K562 (cell line): Measurements from ENCODE around the gene MAPRE2. TPM values are rescaled to one million over a fixed set of nuclear protein-coding genes. Genes with fewer than 3 reads are reported as not detected.
A peak's percentile ranks its signal among the peaks of the same experiment; 100 is the strongest.

Experiments used
- ATAC-seq: fragments of 200-7000 bp; cut with Tn5 transposase; 3 replicates; pipeline ENCODE4 v1.9.1; 2020; ENCODE audit warnings: moderate library complexity
- BruUV-seq: library from RNA; stranded (reverse); fragments of 400-500 nt; replicated peaks from 2 replicates; lab custom pipeline; 2021; lab: Mats Ljungman, UMichigan
- CTCF ChIA-PET: fragments of 300-600 bp; formaldehyde crosslinking; extraction: SDS; loops from one replicate; lab custom pipeline; 2021; ENCODE audit warnings: low intra/inter-chr PET ratio; lab: Yijun Ruan, JAX
- POLR2A ChIA-PET: fragments of 300-600, 350-650 bp; sonication (Branson Sonifier 250); formaldehyde crosslinking; extraction: SDS; loops from one replicate; lab custom pipeline; 2021; ENCODE audit warnings: antibody characterized with exemption, inconsistent platforms; lab: Yijun Ruan, JAX
- DNase-seq, 4 experiments: peaks; one replicate each; pipeline versions ENCODE4 v3.0.0 to v3.0.0-alpha.2; 2011 to 2018; ENCODE audit warnings: low spot score in 3 of 4, mixed read lengths in 3 of 4; ENCODE audit errors: extremely low read depth in 1 of 4
- FAIRE-seq: peaks from 2 replicates; lab custom pipeline; 2011; peaks lifted over from hg19 to GRCh38; lab: Jason Lieb, UNC
- H2AFZ ChIP-seq: 2 replicates; pipeline ENCODE4 v1.6.0; 2011; ENCODE audit warnings: low read depth, low read length, control low read depth, inconsistent platforms
- H3K27ac ChIP-seq: fragments of 200-600 bp; 3 replicates; pipeline ENCODE4 v1.8.0; 2011; ENCODE audit warnings: low read depth, mild to moderate bottlenecking, control low read depth, inconsistent platforms, low read length, moderate library complexity, mixed read lengths; ENCODE audit errors: extremely low read depth
- H3K27me3 ChIP-seq, 2 experiments: fragments of 300-600 bp in 1 of 2; 2 replicates in 1 of 2; 3 replicates in 1 of 2; pipeline versions ENCODE4 v1.6.0 to v1.8.0; 2011; ENCODE audit warnings: inconsistent platforms in 2 of 2, low read length in 2 of 2, mild to moderate bottlenecking in 1 of 2, mixed read lengths in 1 of 2, moderate library complexity in 1 of 2; ENCODE audit not compliant: control insufficient read depth in 2 of 2, insufficient read depth in 2 of 2
- H3K36me3 ChIP-seq: fragments of 300-600 bp; 3 replicates; pipeline ENCODE4 v1.8.0; 2011; ENCODE audit warnings: mild to moderate bottlenecking, low read length, inconsistent platforms; ENCODE audit not compliant: control insufficient read depth, insufficient read depth
- H3K4me1 ChIP-seq, 2 experiments: fragments of 200-600 bp in 1 of 2; replicated peaks in 1 of 2; 2 replicates in 1 of 2; 3 replicates in 1 of 2; pipeline versions ENCODE4 v1.5.1 to v1.8.0; 2011; ENCODE audit warnings: inconsistent platforms in 2 of 2, low read length in 2 of 2, mild to moderate bottlenecking in 1 of 2, mixed read lengths in 1 of 2, moderate library complexity in 1 of 2; ENCODE audit not compliant: control insufficient read depth in 2 of 2, insufficient read depth in 2 of 2
- H3K4me2 ChIP-seq: 2 replicates; pipeline ENCODE4 v1.6.1; 2011; ENCODE audit warnings: low read length, control low read depth, inconsistent platforms, mixed read lengths; ENCODE audit not compliant: insufficient read depth
- H3K4me3 ChIP-seq: fragments of 200-600 bp; sonication (generic), shearing (Covaris generic); 2 replicates; pipeline ENCODE4 v1.5.1; 2016; ENCODE audit warnings: control low read depth, inconsistent platforms
- H3K79me2 ChIP-seq: fragments of 200-600 bp; 3 replicates; pipeline ENCODE4 v1.8.0; 2011; ENCODE audit warnings: low read length, inconsistent platforms; ENCODE audit not compliant: control insufficient read depth, insufficient read depth
- H3K9ac ChIP-seq, 2 experiments: 2 replicates each; pipeline versions ENCODE4 v1.6.0 to v1.6.1; 2011; ENCODE audit warnings: low read depth in 2 of 2, low read length in 2 of 2, control low read depth in 1 of 2, inconsistent platforms in 1 of 2, mild to moderate bottlenecking in 1 of 2, mixed read lengths in 1 of 2; ENCODE audit not compliant: insufficient read depth in 1 of 2
- H3K9me1 ChIP-seq: one replicate; pipeline ENCODE4 v1.6.0; 2011; ENCODE audit warnings: inconsistent platforms, mild to moderate bottlenecking, low read length, moderate library complexity; ENCODE audit not compliant: control insufficient read depth, insufficient read depth
- H3K9me3 ChIP-seq: replicated peaks from 2 replicates; pipeline ENCODE4 v1.5.1; 2011; ENCODE audit warnings: low read depth, low read length, inconsistent platforms; ENCODE audit not compliant: control insufficient read depth, insufficient read depth
- H4K20me1 ChIP-seq: replicated peaks from 2 replicates; pipeline ENCODE4 v1.6.1; 2011; ENCODE audit warnings: low read length, inconsistent platforms, mixed read lengths; ENCODE audit not compliant: control insufficient read depth, insufficient read depth
- ARID1B ChIP-seq: fragments of 450-650 bp; IDR thresholded peaks from 2 replicates; pipeline ENCODE4 v1.6.1; 2016; ENCODE audit warnings: antibody characterized with exemption, mild to moderate bottlenecking, inconsistent platforms
- CCNT2 ChIP-seq: IDR thresholded peaks from 2 replicates; pipeline ENCODE4 v1.6.1; 2011; ENCODE audit warnings: borderline replicate concordance, low read depth, mild to moderate bottlenecking, moderate library complexity, mixed read lengths, low read length; ENCODE audit not compliant: insufficient read length; ENCODE audit errors: extremely low read depth
- CHD7 ChIP-seq: fragments of 200-600 bp; sonication (generic); IDR thresholded peaks from one replicate; pipeline ENCODE4 v1.6.1; 2012; ENCODE audit warnings: mild to moderate bottlenecking, low read depth, low read length, inconsistent platforms
- HDAC6 ChIP-seq: IDR thresholded peaks from 2 replicates; pipeline ENCODE4 v1.6.1; 2012; ENCODE audit warnings: low read depth, mild to moderate bottlenecking, control low read depth, inconsistent platforms, low read length, moderate library complexity
- HNRNPL ChIP-seq: fragments of 200-400 bp; formaldehyde crosslinking; IDR thresholded peaks from 2 replicates; pipeline ENCODE4 v1.6.1; 2017; ENCODE audit warnings: low read depth, mild to moderate bottlenecking, low read length
- MTF1 ChIP-seq: fragments of 250-450 bp; sonication (Bioruptor Pico); IDR thresholded peaks from 2 replicates; pipeline ENCODE4 v1.9.0; 2021; ENCODE audit warnings: moderate library complexity, mild to moderate bottlenecking, inconsistent platforms, borderline replicate concordance
- MYNN ChIP-seq, 2 experiments: sonication (generic); formaldehyde crosslinking in 1 of 2; IDR thresholded peaks; 2 replicates each; pipeline versions ENCODE4 v1.5.0 to v1.6.1; 2016 to 2020; ENCODE audit warnings: antibody characterized with exemption in 1 of 2, missing genetic modification reagents in 1 of 2
- NFIX ChIP-seq: fragments of 250-450 bp; sonication (Bioruptor Pico); IDR thresholded peaks from 2 replicates; pipeline ENCODE4 v1.4.0; 2020; ENCODE audit warnings: low read depth, mild to moderate bottlenecking, moderate library complexity
- SAFB2 ChIP-seq: fragments of 200-400 bp; formaldehyde crosslinking; IDR thresholded peaks from 2 replicates; pipeline ENCODE4 v1.6.1; 2018; ENCODE audit warnings: borderline replicate concordance, low read length, low read depth, moderate library complexity; ENCODE audit not compliant: severe bottlenecking
- TAL1 ChIP-seq: fragments of 450-650 bp; IDR thresholded peaks from 2 replicates; pipeline ENCODE4 v1.6.1; 2016; ENCODE audit warnings: mild to moderate bottlenecking
- ZNF121 ChIP-seq: sonication (generic); formaldehyde crosslinking; conservative IDR thresholded peaks from 2 replicates; pipeline ENCODE4 v1.8.0; 2022; ENCODE audit warnings: missing genetic modification reagents
- ZNF444 ChIP-seq: fragments of 250-450 bp; sonication (Bioruptor Pico); IDR thresholded peaks from 2 replicates; pipeline ENCODE4 v1.4.0; 2020; ENCODE audit warnings: mild to moderate bottlenecking, moderate library complexity
- WGBS: fragments of 100-300 bp; shearing (Covaris generic); methylation state at CpG from one replicate; pipeline ENCODE4 v1.1.6; 2016; ENCODE audit warnings: low coverage, mixed read lengths; ENCODE audit not compliant: insufficient coverage; ENCODE audit errors: missing lambda C conversion rate; 5-methylcytosine and 5-hydroxymethylcytosine counted together
- in situ Hi-C: fragments of 300-500 bp; cut with MboI; formaldehyde crosslinking; loops from 4 replicates; pipeline ENCODE4 v1.15.0; 2018; ENCODE audit warnings: inconsistent platforms, mixed read lengths
- intact Hi-C: fragments of 100-400 bp; cut with micrococcal nuclease; formaldehyde crosslinking; loops from 2 replicates; pipeline ENCODE4 v1.14.2; 2022
- polyA plus RNA-seq, 8 experiments: library from polyadenylated mRNA; depleted of rRNA in 4 of 8; stranded (reverse) in 5 of 8; unstranded in 3 of 8; fragments of >200 nt; fragmentation: Nextera tagmentation in 2 of 8; fragmentation: Illumina TruSeq in 1 of 8; extraction: Ambion mirVana in 2 of 8; extraction: Trizol in 1 of 8; gene quantifications; 2 replicates each; pipeline versions ENCODE4 v1.2.1 to v1.2.3, GENCODE V29; 2011 to 2014; ENCODE audit warnings: inconsistent platforms in 1 of 8, missing spikeins in 1 of 8
- total RNA-seq, 7 experiments: library from RNA; depleted of rRNA in 6 of 7; stranded (reverse); fragments of >200 nt in 6 of 7; fragmentation: Illumina TruSeq in 2 of 7; extraction: Trizol in 2 of 7; gene quantifications; 2 replicates each; pipeline versions ENCODE4 v1.2.1 to v1.2.3, GENCODE V29; 2011 to 2021; ENCODE audit warnings: low replicate concordance in 1 of 7

Gene MAPRE2
- total and polyA plus RNA-seq, 9 of the 15 experiments (the other 6 are each of a cell fraction or from before 2014, with no cell fraction given): 32.3 to 70.7 (median 40.7) TPM

DNA sequence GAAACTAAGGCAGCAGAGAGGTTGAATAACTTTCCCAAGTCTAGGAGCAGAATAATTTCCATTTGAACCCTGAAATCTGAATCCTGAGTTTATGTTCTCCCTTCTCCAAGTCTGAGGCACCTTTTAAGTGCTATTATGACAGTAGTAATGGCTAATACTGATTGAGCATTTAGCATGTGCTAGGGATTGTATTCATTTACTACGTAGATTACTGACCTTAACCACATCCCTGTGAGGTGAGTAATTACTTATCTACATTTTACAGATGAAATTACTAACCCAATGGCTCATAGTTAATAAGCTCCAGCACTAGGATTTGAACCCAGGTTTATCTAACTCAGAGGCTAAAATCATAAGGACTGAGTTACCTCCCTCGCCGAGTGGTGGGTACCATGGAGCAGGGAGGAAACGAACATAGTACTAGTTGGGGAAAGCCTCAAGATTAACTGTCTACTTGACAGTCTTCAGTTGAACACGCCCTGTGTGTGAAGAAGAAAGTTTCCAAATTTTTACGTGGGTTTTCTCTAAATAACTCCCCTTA is 93.0 kb downstream of the MAPRE2 start:
- FAIRE-seq (no peak), DNase-seq (no peak), ATAC-seq (no peak)
- Histone ChIP-seq H3K4me1 (peaks cover 32 to 54% of the 10 kb centered on the region in 2 experiments), H3K9ac (no peak overlapping the region), H3K36me3 (peaks cover 41% of the 10 kb centered on the region; the same call in 2 of the 3 replicates), H2AFZ (no peak overlapping the region), H3K4me2 (no peak overlapping the region), H3K27me3 (no peaks in the 10 kb centered on the region), H4K20me1 (no peaks in the 10 kb centered on the region), H3K9me1 (no peaks in the 10 kb centered on the region), H3K4me3 (no peak overlapping the region), H3K9me3 (no peaks in the 10 kb centered on the region), H3K79me2 (no peaks in the 10 kb centered on the region), H3K27ac (no peak overlapping the region)
- CTCF ChIA-PET: no interaction called here
- 49% methylated on average over 6 of the region's 6 CpGs for WGBS
- POLR2A ChIA-PET: interaction anchor here (1.0 kb wide), 1 partner anchor 9 kb away, joined by 5 read pairs; no protein-coding TSS in a partner anchor
- intact Hi-C loops: no loop called here
- in situ Hi-C loops: no loop called here
- BruUV-seq: no TSS peak
- TF ChIP-seq ZNF121 (CRISPR knock-in tag) (no peak), ZNF444 (no peak), MYNN (IDR thresholded peaks at IDR 0.05) (no peak), MYNN (CRISPR knock-in tag; IDR thresholded peaks at IDR 0.05) (no peak), CHD7 (no peak), SAFB2 (no peak), TAL1 (0 out of 2 replicates have a peak, but pooled peaks have one; percentile 9), MTF1 (CRISPR knock-in tag) (no peak), HDAC6 (no peak), HNRNPL (no peak), CCNT2 (no peak), NFIX (no peak), ARID1B (peak; percentile 45; the same call in 1 of the 2 replicates)
